Measurements from ENCODE around the gene ARHGEF4. TPM values are rescaled to one million over a fixed set of nuclear protein-coding genes. Genes with fewer than 3 reads are reported as not detected.

The ARHGEF4 gene
- total and polyA plus RNA-seq, 9 donors = 6.1 to 15.4 (median 8.3) TPM

Other genes with a start within 250 kb of the ARHGEF4 start
- gene CFC1, start 237.3 kb upstream of the ARHGEF4 start, total RNA-seq = not detected
- under 1 TPM in 1 of 8 donors, not detected in 7; 0.48 TPM for gene CFC1, start 237.3 kb upstream of the ARHGEF4 start, polyA plus RNA-seq (ENCODE audit: insufficient read depth in 1 of 8, insufficient read length in 8 of 8, low replicate concordance in 1 of 8)
- 0.04 TPM for gene POTEJ, start 225.5 kb upstream of the ARHGEF4 start, total RNA-seq
- gene POTEJ, start 225.5 kb upstream of the ARHGEF4 start, polyA plus RNA-seq (ENCODE audit: insufficient read depth in 1 of 8, insufficient read length in 8 of 8, low replicate concordance in 1 of 8) = under 1 TPM in 2 of 8 donors, not detected in 6; 0.07 TPM
- gene GPR148, start 107.8 kb upstream of the ARHGEF4 start, total RNA-seq = not detected
- not detected for gene GPR148, start 107.8 kb upstream of the ARHGEF4 start, polyA plus RNA-seq (ENCODE audit: insufficient read depth in 1 of 8, insufficient read length in 8 of 8, low replicate concordance in 1 of 8)
- gene AMER3, start 81.4 kb upstream of the ARHGEF4 start, total RNA-seq = 0.09 TPM
- under 1 TPM in 1 of 8 donors, not detected in 7; 0.04 TPM for gene AMER3, start 81.4 kb upstream of the ARHGEF4 start, polyA plus RNA-seq (ENCODE audit: insufficient read depth in 1 of 8, insufficient read length in 8 of 8, low replicate concordance in 1 of 8)